IMR-90 (cell line): Measurements from ENCODE around the gene MRTFB. TPM values are rescaled to one million over a fixed set of nuclear protein-coding genes. Genes with fewer than 3 reads are reported as not detected.

Experiments used
- ATAC-seq: fragments of 200-7000 bp; cut with Tn5 transposase; 2 replicates; pipeline ENCODE4 v1.9.1; 2020; ENCODE audit warnings: low read depth, mild to moderate bottlenecking, moderate library complexity
- BruUV-seq: library from RNA; stranded (reverse); fragments of 400-500 nt; replicated peaks from 2 replicates; lab custom pipeline; 2021; lab: Mats Ljungman, UMichigan
- CTCF ChIA-PET: fragments of 300-600 bp; formaldehyde crosslinking; extraction: SDS; loops from one replicate; lab custom pipeline; 2021; ENCODE audit warnings: antibody characterized with exemption; lab: Yijun Ruan, JAX
- POLR2A ChIA-PET: fragments of 300-600 bp; sonication (Branson Sonifier 250); formaldehyde crosslinking; loops from one replicate; lab custom pipeline; 2022; ENCODE audit warnings: antibody characterized with exemption; ENCODE audit not compliant: unreplicated experiment; lab: Charles Lee
- DNase-seq: peaks from one replicate; pipeline ENCODE4 v3.0.0; 2013
- H2AFZ ChIP-seq: replicated peaks from 2 replicates; pipeline ENCODE3; 2013; ENCODE audit warnings: low read length, mild to moderate bottlenecking; ENCODE audit not compliant: poor library complexity
- H2AK5ac ChIP-seq: 2 replicates; pipeline ENCODE4 v1.6.1; 2013; ENCODE audit warnings: low read depth, low read length, inconsistent platforms
- H2AK9ac ChIP-seq: replicated peaks from 2 replicates; pipeline ENCODE3; 2013; ENCODE audit warnings: mild to moderate bottlenecking, low read depth, low read length, moderate library complexity; ENCODE audit not compliant: poor library complexity
- H2BK120ac ChIP-seq: 2 replicates; pipeline ENCODE4 v1.6.1; 2013; ENCODE audit warnings: low read depth, low read length, inconsistent platforms
- H2BK15ac ChIP-seq: 3 replicates; pipeline ENCODE4 v1.6.1; 2013; ENCODE audit warnings: low read depth, low read length, inconsistent platforms
- H2BK20ac ChIP-seq: 2 replicates; pipeline ENCODE4 v1.6.1; 2013; ENCODE audit warnings: low read depth, mild to moderate bottlenecking, inconsistent platforms, low read length, moderate library complexity
- H2BK5ac ChIP-seq: 2 replicates; pipeline ENCODE4 v1.6.1; 2013; ENCODE audit warnings: mild to moderate bottlenecking, low read depth, low read length, inconsistent platforms; ENCODE audit not compliant: poor library complexity, severe bottlenecking
- H3K14ac ChIP-seq: replicated peaks from 2 replicates; pipeline ENCODE4 v1.6.1; 2013; ENCODE audit warnings: low read depth, low read length, inconsistent platforms
- H3K18ac ChIP-seq: 2 replicates; pipeline ENCODE4 v1.6.1; 2013; ENCODE audit warnings: low read depth, low read length, control low read depth
- H3K23ac ChIP-seq: 2 replicates; pipeline ENCODE4 v1.6.1; 2013; ENCODE audit warnings: low read depth, low read length, inconsistent platforms
- H3K27ac ChIP-seq: 2 replicates; pipeline ENCODE4 v1.5.1; 2013; ENCODE audit warnings: mild to moderate bottlenecking, control low read depth, low read length; ENCODE audit not compliant: insufficient read depth
- H3K27me3 ChIP-seq: 2 replicates; pipeline ENCODE4 v1.6.1; 2013; ENCODE audit warnings: low read length; ENCODE audit not compliant: control insufficient read depth, insufficient read depth
- H3K36me3 ChIP-seq: 2 replicates; pipeline ENCODE4 v1.6.1; 2013; ENCODE audit warnings: low read length, mixed read lengths; ENCODE audit not compliant: control insufficient read depth, insufficient read depth
- H3K4ac ChIP-seq: 2 replicates; pipeline ENCODE4 v1.6.1; 2013; ENCODE audit warnings: low read depth, low read length, inconsistent platforms
- H3K4me1 ChIP-seq: 2 replicates; pipeline ENCODE4 v1.6.1; 2013; ENCODE audit warnings: low read length, mixed read lengths; ENCODE audit not compliant: control insufficient read depth, insufficient read depth
- H3K4me2 ChIP-seq: 2 replicates; pipeline ENCODE4 v1.6.1; 2013; ENCODE audit warnings: low read depth, mild to moderate bottlenecking, control low read depth, low read length, moderate library complexity
- H3K4me3 ChIP-seq: 2 replicates; pipeline ENCODE4 v1.5.1; 2013; ENCODE audit warnings: low read depth, mild to moderate bottlenecking, control low read depth, low read length, moderate library complexity; ENCODE audit not compliant: insufficient read depth
- H3K56ac ChIP-seq: 2 replicates; pipeline ENCODE4 v1.6.1; 2013; ENCODE audit warnings: low read length, inconsistent platforms; ENCODE audit not compliant: insufficient read depth; ENCODE audit errors: extremely low read depth
- H3K79me1 ChIP-seq, 2 experiments: 2 replicates each; pipeline ENCODE4 v1.6.1; 2013; ENCODE audit warnings: low read length in 2 of 2, inconsistent platforms in 1 of 2, low read depth in 1 of 2
- H3K9ac ChIP-seq: 2 replicates; pipeline ENCODE4 v1.6.1; 2013; ENCODE audit warnings: low read depth, low read length, control low read depth
- H3K9me1 ChIP-seq: 2 replicates; pipeline ENCODE4 v1.6.1; 2013; ENCODE audit warnings: low read length, inconsistent platforms; ENCODE audit not compliant: insufficient read depth
- H3K9me3 ChIP-seq: 2 replicates; pipeline ENCODE4 v1.6.1; 2013; ENCODE audit warnings: low read length; ENCODE audit not compliant: control insufficient read depth, insufficient read depth
- H4K20me1 ChIP-seq: 2 replicates; pipeline ENCODE4 v1.6.1; 2013; ENCODE audit warnings: low read length, inconsistent platforms; ENCODE audit not compliant: insufficient read depth
- H4K5ac ChIP-seq: 2 replicates; pipeline ENCODE4 v1.6.1; 2013; ENCODE audit warnings: mild to moderate bottlenecking, low read depth, low read length, control low read depth
- H4K8ac ChIP-seq, 2 experiments: 2 replicates each; pipeline ENCODE4 v1.6.1; 2013; ENCODE audit warnings: low read depth in 2 of 2, low read length in 2 of 2, control low read depth in 1 of 2, inconsistent platforms in 1 of 2
- H4K91ac ChIP-seq: 2 replicates; pipeline ENCODE4 v1.6.1; 2013; ENCODE audit warnings: low read depth, low read length, inconsistent platforms; ENCODE audit not compliant: insufficient read depth
- CEBPB ChIP-seq: IDR thresholded peaks from 2 replicates; pipeline ENCODE4 v1.6.1; 2012; ENCODE audit warnings: low read depth, low read length, improper control_type of control experiment
- ELK1 ChIP-seq: fragments of 150-350 bp; IDR thresholded peaks from 2 replicates; pipeline ENCODE4 v1.6.1; 2016; ENCODE audit warnings: low read depth, mild to moderate bottlenecking, low read length, moderate library complexity, borderline replicate concordance
- MAFK ChIP-seq: IDR thresholded peaks from 2 replicates; pipeline ENCODE4 v1.6.1; 2012; ENCODE audit warnings: low read depth, low read length, improper control_type of control experiment
- MXI1 ChIP-seq: IDR thresholded peaks from 2 replicates; pipeline ENCODE4 v1.6.1; 2012; ENCODE audit warnings: low read depth, mild to moderate bottlenecking, low read length, moderate library complexity, borderline replicate concordance
- RAD21 ChIP-seq: IDR thresholded peaks from 2 replicates; pipeline ENCODE4 v1.6.1; 2012; ENCODE audit warnings: low read length, improper control_type of control experiment
- SMC3 ChIP-seq: fragments of 150-350 bp; IDR thresholded peaks from 2 replicates; pipeline ENCODE4 v1.6.1; 2016; ENCODE audit warnings: low read depth, mild to moderate bottlenecking, antibody characterized with exemption, low read length, moderate library complexity
- WGBS, 2 experiments: methylation state at CpG; one replicate each; pipeline versions ENCODE4 v1.1.5 to v1.1.7; 2013; ENCODE audit warnings: missing lambda C conversion rate in 2 of 2; ENCODE audit not compliant: insufficient read length in 1 of 2; ENCODE audit errors: extremely low coverage in 2 of 2; 5-methylcytosine and 5-hydroxymethylcytosine counted together
- dilution Hi-C: fragments of 300-500 bp; cut with HindIII; formaldehyde crosslinking; loops from one replicate; pipeline ENCODE4 v1.14.3; 2018; ENCODE audit warnings: low sequenced_read_pairs; ENCODE audit not compliant: unreplicated experiment
- in situ Hi-C: fragments of 300-500 bp; cut with MboI; formaldehyde crosslinking; loops from 3 replicates; pipeline ENCODE4 v1.14.3; 2019; ENCODE audit warnings: low sequenced_read_pairs, inconsistent platforms, mixed read lengths
- intact Hi-C: fragments of 100-400 bp; cut with micrococcal nuclease; formaldehyde crosslinking; loops from 2 replicates; pipeline ENCODE4 v1.10.0; 2022
- polyA plus RNA-seq, 3 experiments: library from polyadenylated mRNA; depleted of rRNA; stranded (reverse); fragments of >200 nt; gene quantifications; 2 replicates each; pipeline ENCODE4 v1.2.3, GENCODE V29; 2012; ENCODE audit warnings: low replicate concordance in 1 of 3
- total RNA-seq: library from RNA; depleted of rRNA; stranded (reverse); fragments of >200 nt; gene quantifications from 2 replicates; pipeline ENCODE4 v1.2.3, GENCODE V29; 2012
- TF ChIP-seq, protein P1 (sequence below): fragments of 150-350 bp; IDR thresholded peaks from 2 replicates; pipeline ENCODE4 v1.6.1; 2017; ENCODE audit warnings: mild to moderate bottlenecking, antibody characterized with exemption, low read length, low read depth

The MRTFB gene
- total and polyA plus RNA-seq, 2 of the 4 experiments (the other 2 are of a cell fraction): 4.4 to 5.4 TPM

GRCh38 chr16:14102925-14103720 lies 32.0 kb downstream of the MRTFB start:
- Histone ChIP-seq H3K4me1 (peaks cover 8% of the 10 kb centered on the region; the same call in 1 of the 2 replicates), H4K8ac (no peak overlapping the region), H2BK15ac (no peak overlapping the region), H3K18ac (no peak overlapping the region), H2BK120ac (no peak overlapping the region), H2AK9ac (no peak overlapping the region), H3K27ac (no peak overlapping the region), H4K20me1 (peaks cover 3% of the 10 kb centered on the region; the same call in 1 of the 2 replicates), H3K23ac (no peak overlapping the region), H3K56ac (no peak overlapping the region), H2AK5ac (no peak overlapping the region), H4K91ac (no peak overlapping the region), H3K4me3 (no peak overlapping the region), H2BK5ac (no peak overlapping the region), H3K4ac (no peak overlapping the region), H3K9ac (no peak overlapping the region), H3K9me3 (no peaks in the 10 kb centered on the region), H3K27me3 (no peaks in the 10 kb centered on the region), H2AFZ (no peak overlapping the region), H4K5ac (peak overlapping the region; percentile 23; the same call in 1 of the 2 replicates), H3K14ac (no peak overlapping the region), H3K4me2 (no peak overlapping the region), H3K9me1 (peaks cover 6% of the 10 kb centered on the region; the same call in 1 of the 2 replicates), H3K36me3 (no peaks in the 10 kb centered on the region), H3K79me1 (peaks cover 28 to 32% of the 10 kb centered on the region in 2 experiments), H2BK20ac (no peak overlapping the region)
- in situ Hi-C loops: no loop called here
- TF ChIP-seq MAFK (no peak), ELK1 (no peak), RAD21 (no peak), CEBPB (no peak), MXI1 (no peak), SMC3 (no peak)
- TF ChIP-seq, protein P1, sequence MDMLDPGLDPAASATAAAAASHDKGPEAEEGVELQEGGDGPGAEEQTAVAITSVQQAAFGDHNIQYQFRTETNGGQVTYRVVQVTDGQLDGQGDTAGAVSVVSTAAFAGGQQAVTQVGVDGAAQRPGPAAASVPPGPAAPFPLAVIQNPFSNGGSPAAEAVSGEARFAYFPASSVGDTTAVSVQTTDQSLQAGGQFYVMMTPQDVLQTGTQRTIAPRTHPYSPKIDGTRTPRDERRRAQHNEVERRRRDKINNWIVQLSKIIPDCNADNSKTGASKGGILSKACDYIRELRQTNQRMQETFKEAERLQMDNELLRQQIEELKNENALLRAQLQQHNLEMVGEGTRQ: no peak
- ATAC-seq: no peak
- ChIA-PET POLR2A (no interaction called here), CTCF (interaction anchor here (0.6 kb wide), 1 partner anchor 28 kb away, joined by 3 read pairs; no protein-coding TSS in a partner anchor)
- intact Hi-C loops: no loop called here
- no peak for DNase-seq
- dilution Hi-C loops: no loop called here
- WGBS, 2 experiments: 100% methylated on average over 1 of the region's 2 CpGs; no CpG with 5 or more reads in 1 of the 2 experiments
- BruUV-seq: no TSS peak
